Measurements from ENCODE around the gene MMS19. TPM values are rescaled to one million over a fixed set of nuclear protein-coding genes. Genes with fewer than 3 reads are reported as not detected.
A peak's percentile ranks its signal among the peaks of the same experiment; 100 is the strongest.

The MMS19 gene
- total RNA-seq, 1 experiment from 2014 or later, result 70.6 TPM

- no peak for TF ChIP-seq CTCF (conservative IDR thresholded peaks at IDR 0.05; ENCODE audit: low read depth, low read length)
- ChIA-PET POLR2A (ENCODE audit: low non-redundant PET) (no interaction called here), CTCF (no interaction called here)
- no peaks in the 10 kb centered on the region for H3K9me3 ChIP-seq (ENCODE audit: low read depth, low read length, poor library complexity, severe bottlenecking)
- H3K36me3 ChIP-seq (ENCODE audit: insufficient read depth, low read length, poor library complexity, severe bottlenecking), result no peaks in the 10 kb centered on the region
- H3K4me3 ChIP-seq (ENCODE audit: low read depth, low read length, poor library complexity, severe bottlenecking), result peak within 1 kb of the TSS; percentile 93
- peaks cover 13% of the 10 kb centered on the region for H3K4me1 ChIP-seq (ENCODE audit: insufficient read depth, low read length, poor library complexity, severe bottlenecking)
- H3K27ac ChIP-seq (ENCODE audit: low read depth, low read length, poor library complexity, severe bottlenecking), result peak within 1 kb of the TSS; percentile 88
- intact Hi-C loops (cut with micrococcal nuclease; ENCODE audit: unreplicated experiment), result no loop called here
- peaks cover 27% of the 10 kb centered on the region for H3K27me3 ChIP-seq (replicated peaks; ENCODE audit: insufficient read depth, low read depth, low read length, poor library complexity)
- BruUV-seq (replicated peaks), result no TSS peak
- peak; percentile 39 for DNase-seq (ENCODE audit: low spot score)
These were observed 779 bp upstream of the MMS19 start, which contains the start of gene UBTD1 for GRCh38 chr10:97498841-97499560. TSS of gene UBTD1 (plus strand) at chr10:97498924. CDS start at chr10:97499204, 280 bp downstream.

GRCh38 chr10:97497572-97498075, 598 bp downstream of the MMS19 start:
- intact Hi-C loops (cut with micrococcal nuclease; ENCODE audit: unreplicated experiment), result no loop called here
- CTCF ChIA-PET, result no interaction called here
- H3K9me3 ChIP-seq (ENCODE audit: low read depth, low read length, poor library complexity, severe bottlenecking), result no peaks in the 10 kb centered on the region
- peak overlapping the region; percentile 93 for H3K4me3 ChIP-seq (ENCODE audit: low read depth, low read length, poor library complexity, severe bottlenecking)
- BruUV-seq (replicated peaks), result no TSS peak
- POLR2A ChIA-PET (ENCODE audit: low non-redundant PET), result no interaction called here
- H3K27me3 ChIP-seq (replicated peaks; ENCODE audit: insufficient read depth, low read depth, low read length, poor library complexity), result peaks cover 27% of the 10 kb centered on the region
- no peaks in the 10 kb centered on the region for H3K36me3 ChIP-seq (ENCODE audit: insufficient read depth, low read length, poor library complexity, severe bottlenecking)
- TF ChIP-seq CTCF (conservative IDR thresholded peaks at IDR 0.05; ENCODE audit: low read depth, low read length) (no peak), EZH2 (IDR thresholded peaks at IDR 0.05; ENCODE audit: borderline replicate concordance, low read depth, low read length, poor library complexity, severe bottlenecking) (no peak)
- DNase-seq (ENCODE audit: low spot score), result peak; percentile 88
- peak overlapping the region; percentile 88 for H3K27ac ChIP-seq (ENCODE audit: low read depth, low read length, poor library complexity, severe bottlenecking)
- peaks cover 13% of the 10 kb centered on the region for H3K4me1 ChIP-seq (ENCODE audit: insufficient read depth, low read length, poor library complexity, severe bottlenecking)

- H3K4me3 ChIP-seq (ENCODE audit: low read depth, low read length, poor library complexity, severe bottlenecking), result no peak overlapping the region
- H3K9me3 ChIP-seq (ENCODE audit: low read depth, low read length, poor library complexity, severe bottlenecking), result no peaks in the 10 kb centered on the region
- no peak for TF ChIP-seq EZH2 (IDR thresholded peaks at IDR 0.05; ENCODE audit: borderline replicate concordance, low read depth, low read length, poor library complexity, severe bottlenecking)
- TF ChIP-seq CTCF (conservative IDR thresholded peaks at IDR 0.05; ENCODE audit: low read depth, low read length), result no peak
- DNase-seq (ENCODE audit: low spot score), result peak; percentile 21
- H3K4me1 ChIP-seq (ENCODE audit: insufficient read depth, low read length, poor library complexity, severe bottlenecking), result peaks cover 11% of the 10 kb centered on the region
- peak overlapping the region; percentile 25 for H3K27ac ChIP-seq (ENCODE audit: low read depth, low read length, poor library complexity, severe bottlenecking)
- CTCF ChIA-PET, result interaction anchor here (0.7 kb wide), 1 partner anchor 162 kb away, joined by 3 read pairs; no protein-coding TSS in a partner anchor
- no TSS peak for BruUV-seq (replicated peaks)
- H3K27me3 ChIP-seq (replicated peaks; ENCODE audit: insufficient read depth, low read depth, low read length, poor library complexity), result peaks cover 9% of the 10 kb centered on the region
- POLR2A ChIA-PET (ENCODE audit: low non-redundant PET), result interaction anchor here (0.6 to 0.7 kb wide), 2 partner anchors 41 to 81 kb away, joined by 3 to 5 read pairs; no protein-coding TSS in a partner anchor
- intact Hi-C loops (cut with micrococcal nuclease; ENCODE audit: unreplicated experiment), result no loop called here
- no peaks in the 10 kb centered on the region for H3K36me3 ChIP-seq (ENCODE audit: insufficient read depth, low read length, poor library complexity, severe bottlenecking)
These were observed 3.2 kb downstream of the MMS19 start for GRCh38 chr10:97494863-97495506.

Measured in A673 (cell line).